IPS DF 4.7 (cell line): ENCODE results near the gene SELENOP.
"Not testable (repeated sequence)": the region's sequence is repeated elsewhere in the genome, so short reads cannot be mapped to it uniquely, and the experiment has no call there.

Experiments
- DNase-seq: peaks from one replicate; pipeline ENCODE4 v3.0.0-alpha.2; 2013; ENCODE audit warnings: low spot score; ENCODE audit errors: extremely low read depth

Gene SELENOP

DNA sequence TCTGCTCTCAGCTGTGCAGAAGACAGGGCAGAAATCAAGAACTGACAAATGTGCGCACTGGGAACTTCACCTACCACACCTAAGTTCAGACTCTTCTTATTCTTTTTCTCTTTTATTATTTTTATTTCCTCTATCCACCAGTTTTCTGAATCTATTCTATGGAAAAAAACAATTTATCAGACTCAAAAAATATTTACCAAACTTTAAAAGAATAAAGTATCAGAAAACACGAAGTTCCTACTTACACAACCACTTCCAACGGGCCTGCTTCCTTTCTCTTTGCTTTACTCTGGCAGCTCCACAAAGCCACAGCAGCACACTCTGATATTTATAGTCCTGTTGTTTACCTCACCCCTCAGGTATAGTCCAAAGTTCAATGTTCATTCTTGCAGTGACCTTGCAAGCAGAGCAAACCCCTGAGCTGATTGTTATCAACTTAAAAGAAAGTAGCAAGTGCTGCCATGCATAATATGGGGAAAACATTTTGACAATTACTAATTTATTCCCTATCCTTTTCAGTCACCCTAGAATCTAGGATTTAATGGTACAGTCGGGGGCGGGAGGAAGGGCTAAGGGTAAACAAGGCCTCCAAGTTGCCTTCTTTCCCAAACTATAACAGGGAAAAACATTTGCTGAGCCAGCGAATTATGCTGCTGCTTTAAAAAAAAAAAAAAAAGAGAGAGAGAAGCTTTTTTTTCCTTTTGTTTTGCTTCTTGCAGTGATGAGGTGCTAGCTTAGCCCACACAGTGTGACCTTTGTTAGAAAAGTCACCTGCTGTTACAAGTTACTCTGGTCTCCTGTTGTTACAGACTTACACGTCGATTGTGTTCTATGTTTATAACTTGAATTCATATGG is at the start of gene SELENOP:
Gene SELENOP, minus strand, starts transcription at position 302 of the 856 bp plus-strand sequence. CDS start 3,539 bp downstream, outside the sequence.
- no peak for DNase-seq

DNA sequence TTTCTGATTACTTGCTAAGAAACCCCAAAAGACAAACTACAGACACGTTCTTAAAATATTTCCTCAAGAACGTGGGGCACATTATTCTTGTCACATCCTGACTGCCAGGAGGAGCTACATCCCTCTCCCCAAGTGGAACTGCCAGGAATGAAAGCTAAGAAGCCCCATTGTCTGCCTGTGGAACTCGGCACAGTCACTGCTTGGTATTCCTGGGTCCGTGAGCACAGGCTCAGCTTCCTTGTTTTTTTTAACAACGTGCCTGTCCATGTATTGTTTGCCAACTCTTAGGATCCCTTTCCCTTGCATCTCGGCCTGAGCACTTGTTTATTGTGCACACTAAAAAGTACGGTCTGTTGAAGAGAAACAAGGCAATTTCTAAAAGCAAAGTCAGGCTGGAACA is 47.0 kb upstream of the SELENOP start:
- no peak for DNase-seq

- DNase-seq: no peak
These were observed 46.4 kb upstream of the SELENOP start for GRCh38 chr5:42858031-42858643.

- no peak for DNase-seq
These were observed 44.1 kb upstream of the SELENOP start for GRCh38 chr5:42855811-42856210.

DNA sequence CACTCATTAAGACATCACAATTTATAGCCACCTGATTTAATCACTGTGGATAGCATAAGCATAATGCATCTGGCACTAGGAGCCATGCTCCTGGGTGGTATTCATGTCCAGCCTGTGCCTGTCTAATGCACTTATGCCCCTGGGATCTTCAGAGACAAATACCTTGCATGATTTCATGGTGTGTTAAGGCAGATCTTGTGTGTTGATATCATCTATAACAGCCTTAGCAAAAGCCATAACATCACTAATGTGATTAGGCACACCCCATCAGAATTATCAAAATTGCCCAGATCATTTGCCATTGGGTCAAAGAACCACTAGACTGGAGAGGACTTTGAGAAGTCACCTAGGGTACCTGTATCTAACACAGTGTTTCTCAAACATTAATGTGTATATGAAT is 43.7 kb upstream of the SELENOP start:
- no peak for DNase-seq

DNA sequence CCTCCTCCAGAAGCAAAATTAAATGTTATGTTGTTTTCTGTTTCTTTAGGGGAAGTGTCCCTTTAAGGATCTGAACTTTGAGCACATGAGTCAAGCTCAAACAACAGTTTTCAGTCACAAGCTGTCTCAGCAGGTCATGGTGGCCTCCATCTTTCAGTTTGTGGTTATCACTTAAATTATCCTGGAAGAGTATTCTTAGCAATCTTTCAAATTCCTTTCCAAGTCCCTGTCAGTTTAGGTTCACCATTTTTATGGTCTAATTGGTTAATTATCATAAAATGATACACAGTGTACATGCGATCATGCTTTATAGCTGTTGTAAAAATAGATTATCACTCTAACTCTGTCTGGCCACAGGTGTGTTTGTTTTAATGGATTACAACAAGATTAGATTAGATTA is 43.1 kb upstream of the SELENOP start:
- DNase-seq: no peak

GRCh38 chr5:42852826-42853225 is 41.1 kb upstream of the SELENOP start:
- DNase-seq: no peak

DNA sequence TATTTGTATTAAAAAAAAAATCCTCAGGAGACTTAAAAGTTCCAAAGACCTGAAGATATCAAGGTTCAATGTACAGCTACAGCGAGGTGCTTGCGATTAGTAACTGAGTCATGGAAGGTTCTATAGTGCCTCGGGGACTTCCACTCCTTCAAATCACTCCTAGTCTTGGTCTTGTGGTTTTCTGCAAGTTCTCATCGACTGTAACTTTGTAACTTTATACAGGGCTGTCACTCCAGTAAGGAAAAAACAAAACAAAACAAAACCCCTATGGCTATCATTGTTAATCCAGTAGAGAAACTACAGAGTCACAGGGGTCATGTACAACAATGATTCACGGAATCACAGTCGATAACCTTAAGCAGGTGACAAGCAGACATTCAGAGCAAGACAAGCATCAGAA is 39.8 kb upstream of the SELENOP start:
- no peak for DNase-seq

- DNase-seq: no peak
These were observed 36.9 kb upstream of the SELENOP start for GRCh38 chr5:42848545-42848944.

DNA sequence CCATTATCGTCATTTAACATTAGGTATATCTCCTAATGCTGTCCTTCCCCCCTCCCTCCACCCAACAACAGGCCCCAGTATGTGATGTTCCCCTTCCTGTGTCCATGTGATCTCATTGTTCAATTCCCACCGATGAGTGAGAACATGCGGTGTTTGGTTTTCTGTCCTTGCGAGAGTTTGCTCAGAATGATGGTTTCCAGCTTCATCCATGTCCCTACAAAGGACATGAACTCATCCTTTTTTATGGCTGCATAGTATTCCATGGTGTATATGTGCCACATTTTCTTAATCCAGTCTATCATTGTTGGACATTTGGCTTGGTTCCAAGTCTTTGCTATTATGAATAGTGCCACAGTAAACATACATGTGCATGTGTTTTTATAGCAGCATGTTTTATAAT is 32.7 kb upstream of the SELENOP start:
- DNase-seq: not testable (repeated sequence)

DNA sequence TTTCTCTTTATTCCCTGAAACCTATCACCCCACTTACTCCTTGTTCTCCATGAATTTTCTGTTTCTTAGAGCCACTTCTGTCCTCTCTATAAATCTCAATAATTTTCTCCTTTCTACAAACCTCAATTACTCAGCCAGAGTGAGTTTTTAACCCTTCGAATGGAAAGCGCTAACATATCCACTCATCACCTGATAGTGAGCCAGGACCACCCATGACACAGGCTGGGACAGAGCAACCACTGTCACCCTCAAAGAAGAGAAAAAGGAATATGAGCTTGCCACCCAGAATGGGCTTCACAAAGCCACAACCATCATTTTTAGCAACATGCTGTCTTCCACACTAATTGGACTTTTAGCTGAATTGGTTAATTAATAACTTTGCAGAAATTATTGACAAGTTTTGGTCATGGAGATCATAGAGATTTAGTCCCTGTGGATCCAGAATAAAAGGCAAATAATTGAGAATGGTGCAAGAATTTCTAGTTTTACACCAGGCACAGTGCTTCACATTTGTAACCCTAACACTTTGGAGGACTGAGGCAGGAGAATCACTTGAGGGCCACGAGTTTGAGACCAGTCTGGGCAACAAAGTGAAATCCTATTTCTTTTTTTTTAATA is 32.1 kb upstream of the SELENOP start:
- DNase-seq: no peak

- no peak for DNase-seq
These were observed 31.4 kb upstream of the SELENOP start for GRCh38 chr5:42842921-42843641.

GRCh38 chr5:42840842-42841567 is 29.3 kb upstream of the SELENOP start:
- DNase-seq: no peak

DNA sequence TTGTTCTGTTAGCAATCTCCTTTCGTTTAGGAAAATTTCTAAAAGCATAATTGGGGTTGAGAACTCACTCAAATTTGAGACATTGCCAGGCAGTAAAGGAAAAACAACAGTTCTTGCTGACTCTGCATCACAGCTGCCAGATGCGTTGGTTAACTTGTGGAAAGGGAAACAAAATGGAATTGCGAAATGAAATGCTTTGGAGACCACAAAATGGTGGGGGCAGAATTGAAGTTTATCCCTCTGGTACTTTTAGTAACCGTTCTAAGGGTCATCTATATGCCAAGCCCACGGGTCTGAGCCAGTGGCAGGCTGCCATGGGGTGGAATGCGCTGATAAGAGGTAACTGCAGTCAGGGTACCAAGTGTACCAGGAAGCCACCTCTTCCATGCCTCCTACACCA is 28.6 kb upstream of the SELENOP start:
- DNase-seq: no peak

GRCh38 chr5:42839196-42839595 is 27.5 kb upstream of the SELENOP start:
- DNase-seq: no peak

- no peak for DNase-seq
These were observed 25.9 kb upstream of the SELENOP start for GRCh38 chr5:42837601-42838000.

DNA sequence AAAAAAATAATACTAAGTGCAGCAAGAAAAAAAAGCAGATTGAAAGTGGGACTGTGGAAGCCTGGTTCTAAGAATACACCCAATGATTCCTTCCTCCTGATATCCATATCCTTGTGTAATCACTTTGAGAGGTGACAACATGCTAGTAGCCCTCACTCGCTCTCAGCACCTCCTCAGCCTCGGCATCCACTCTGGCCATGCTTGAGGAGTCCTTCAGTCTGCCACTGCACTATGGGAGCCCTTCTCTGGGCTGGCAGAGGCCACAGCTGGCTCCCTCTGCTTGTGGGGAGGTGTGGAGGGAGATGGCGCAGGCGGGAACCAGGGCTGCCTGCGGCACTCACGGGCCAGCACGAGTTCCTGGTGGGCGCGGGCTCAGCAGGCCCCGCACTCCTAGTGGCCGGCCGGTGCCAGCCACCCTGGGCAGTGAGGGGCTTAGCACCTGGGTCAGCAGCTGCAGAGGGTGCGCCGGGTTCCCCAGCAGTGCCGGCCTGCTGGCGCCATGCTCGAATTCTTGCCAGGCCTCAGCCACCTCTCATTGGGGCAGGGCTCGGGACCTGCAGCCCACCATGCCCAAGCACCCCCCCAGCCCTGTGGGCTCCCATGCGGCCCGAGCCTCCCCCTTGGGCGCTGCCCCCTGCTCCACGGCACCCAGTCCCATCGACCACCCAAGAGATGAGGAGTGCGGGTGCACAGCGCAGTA is 24.5 kb upstream of the SELENOP start:
- no peak for DNase-seq

DNA sequence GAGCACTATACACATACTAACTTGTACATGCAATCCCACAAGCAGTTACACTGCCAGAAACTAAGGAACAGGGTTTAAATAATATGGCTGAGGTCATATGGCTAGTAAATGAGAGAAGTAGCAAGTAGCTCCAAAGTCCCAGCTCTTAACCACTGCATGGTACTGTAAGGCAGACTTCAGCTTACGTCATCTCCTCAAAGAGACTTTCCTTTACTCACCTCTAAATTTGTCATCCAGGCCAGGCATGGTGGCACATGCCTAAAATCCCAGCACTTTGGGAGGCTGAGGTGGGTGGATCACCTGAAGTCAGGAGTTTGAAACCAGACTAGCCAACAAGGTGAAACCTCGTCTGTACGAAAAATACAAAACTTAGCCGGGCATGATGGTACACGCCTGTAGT is 20.4 kb upstream of the SELENOP start:
- no peak for DNase-seq

DNA sequence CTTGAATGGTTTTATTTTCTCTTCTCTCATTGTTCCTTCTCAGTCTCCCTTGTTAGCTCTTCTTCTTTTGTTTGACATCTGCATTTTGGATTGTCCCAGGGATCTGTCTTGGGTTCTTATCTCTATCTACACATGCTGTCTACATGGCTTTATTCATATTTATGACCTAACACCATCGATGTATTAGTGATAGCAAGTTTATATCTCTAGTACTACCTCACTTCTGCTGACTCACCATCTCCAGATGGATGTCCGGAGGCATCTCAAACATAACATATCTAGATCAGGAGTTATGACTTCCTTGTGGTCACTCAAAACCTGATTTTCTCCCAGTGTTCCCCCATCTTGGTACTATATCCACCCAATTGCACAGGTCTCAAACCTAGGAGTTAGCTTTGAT is 19.2 kb upstream of the SELENOP start:
- DNase-seq: no peak

DNA sequence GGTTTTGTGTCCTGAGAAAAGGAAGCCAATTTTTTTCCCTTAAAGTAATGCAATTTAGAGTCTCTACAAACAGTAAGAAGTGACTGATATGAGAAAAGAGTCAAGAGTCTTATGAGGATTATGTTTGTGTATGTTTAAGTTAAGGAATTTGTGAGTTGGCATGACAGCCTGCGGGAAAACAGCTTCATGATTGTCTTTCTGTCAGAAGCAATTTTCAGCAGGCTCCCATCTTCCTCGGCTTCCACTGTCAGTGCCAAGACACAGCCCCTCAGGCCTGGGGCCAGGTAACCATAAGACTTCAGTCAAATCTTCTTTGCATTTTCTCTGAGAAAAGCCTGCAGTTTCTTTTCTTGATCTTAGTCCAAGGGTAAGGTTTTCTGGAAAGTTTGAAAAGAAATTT is 17.0 kb upstream of the SELENOP start:
- DNase-seq: no peak
